Right ventricle myocardium superior (tissue), 1 donor: ENCODE data around the gene NFIL3. TPM values are rescaled to one million over a fixed set of nuclear protein-coding genes. Genes with fewer than 3 reads are reported as not detected.

Source experiments
- ATAC-seq: fragments of 200-7000 bp; cut with Tn5 transposase; one replicate; pipeline ENCODE4 v1.9.1; 2020; ENCODE audit warnings: mild to moderate bottlenecking; ENCODE audit not compliant: poor library complexity
- DNase-seq: peaks from one replicate; pipeline ENCODE4 v3.0.0-alpha.2; 2020
- intact Hi-C: fragments of 100-400 bp; cut with DNase I; formaldehyde crosslinking; loops from one replicate; pipeline ENCODE4 v1.11.2; 2022
- total RNA-seq: library from RNA; stranded (reverse); fragmentation: NEBNext Ultra II Directional; extraction: Animal tissue kit (Norgen Biotek cat#: 25700); gene quantifications from one replicate; pipeline ENCODE4 v1.2.1, GENCODE V29; 2021
- donor health status: DM: no; HTN: yes; CAD: no; lungs with severe emphysema.

NFIL3 gene
- total RNA-seq, 1 donor from 2014 or later, result 19.9 TPM

- DNase-seq (no peak), ATAC-seq (no peak)
- intact Hi-C loops, result loop anchor here (5.0 kb wide), 1 partner anchor 508 kb away; no protein-coding TSS in a partner anchor
Observed at GRCh38 chr9:91425271-91425670, 1.6 kb upstream of the NFIL3 start.

- DNase-seq, result peak; percentile 92
- ATAC-seq, result peak; percentile 73
- intact Hi-C loops, result loop anchor here (5.0 kb wide), 2 partner anchors 387 to 507 kb away; no protein-coding TSS in a partner anchor
Observed at GRCh38 chr9:91424403-91425176, 958 bp upstream of the NFIL3 start.

GRCh38 chr9:91422758-91423711 is 597 bp downstream of the NFIL3 start:
- intact Hi-C loops, result loop anchor here (5.0 kb wide), 1 partner anchor 386 kb away; no protein-coding TSS in a partner anchor
- ATAC-seq (peak; percentile 30), DNase-seq (peak; percentile 75)

- ATAC-seq, result peak; percentile 7
- intact Hi-C loops, result loop anchor here (5.0 kb wide), 1 partner anchor 385 kb away; no protein-coding TSS in a partner anchor
- no peak for DNase-seq
Observed at GRCh38 chr9:91421971-91422757, 1.5 kb downstream of the NFIL3 start.

GRCh38 chr9:91421128-91421765 is 2.4 kb downstream of the NFIL3 start:
- intact Hi-C loops, result loop anchor here (5.0 kb wide), 1 partner anchor 384 kb away; no protein-coding TSS in a partner anchor
- ATAC-seq, result no peak

GRCh38 chr9:91420501-91421127 is 3.0 kb downstream of the NFIL3 start:
- DNase-seq (no peak), ATAC-seq (no peak)
- intact Hi-C loops, result loop anchor here (5.0 kb wide), 1 partner anchor 383 kb away; no protein-coding TSS in a partner anchor

More at GRCh38 chr9:91421128-91421765, 2.4 kb downstream of the NFIL3 start:
- DNase-seq, result peak; percentile 63

GRCh38 chr9:91419222-91420191 is 4.1 kb downstream of the NFIL3 start:
- intact Hi-C loops, result loop anchor here (5.0 kb wide), 1 partner anchor 382 kb away; no protein-coding TSS in a partner anchor
- peak; percentile 19 for ATAC-seq
- no peak for DNase-seq

GRCh38 chr9:91418215-91418610 is 5.4 kb downstream of the NFIL3 start:
- DNase-seq (no peak), ATAC-seq (no peak)
- intact Hi-C loops, result no loop called here

- no peak for ATAC-seq
- intact Hi-C loops, result no loop called here
- no peak for DNase-seq
Observed at GRCh38 chr9:91417602-91418214, 5.9 kb downstream of the NFIL3 start.

- DNase-seq (no peak), ATAC-seq (no peak)
- intact Hi-C loops, result no loop called here
Observed at GRCh38 chr9:91416096-91416712, 7.4 kb downstream of the NFIL3 start.

GRCh38 chr9:91415290-91415689 is 8.3 kb downstream of the NFIL3 start:
- intact Hi-C loops, result no loop called here
- DNase-seq (no peak), ATAC-seq (no peak)

- ATAC-seq, result no peak
- intact Hi-C loops, result no loop called here
Observed at GRCh38 chr9:91412941-91413340, 10.7 kb downstream of the NFIL3 start.

GRCh38 chr9:91411096-91411771 is 12.4 kb downstream of the NFIL3 start:
- no peak for DNase-seq
- ATAC-seq, result peak; percentile 30
- intact Hi-C loops, result no loop called here

More at GRCh38 chr9:91412941-91413340, 10.7 kb downstream of the NFIL3 start:
- no peak for DNase-seq

- DNase-seq, result no peak
- intact Hi-C loops, result no loop called here
- no peak for ATAC-seq
Observed at GRCh38 chr9:91410161-91410560, 13.5 kb downstream of the NFIL3 start.

GRCh38 chr9:91408475-91408874 is 15.2 kb downstream of the NFIL3 start:
- no peak for ATAC-seq
- DNase-seq, result no peak
- intact Hi-C loops, result no loop called here
